ENCODE measurements around the gene ASPSCR1.

DNA sequence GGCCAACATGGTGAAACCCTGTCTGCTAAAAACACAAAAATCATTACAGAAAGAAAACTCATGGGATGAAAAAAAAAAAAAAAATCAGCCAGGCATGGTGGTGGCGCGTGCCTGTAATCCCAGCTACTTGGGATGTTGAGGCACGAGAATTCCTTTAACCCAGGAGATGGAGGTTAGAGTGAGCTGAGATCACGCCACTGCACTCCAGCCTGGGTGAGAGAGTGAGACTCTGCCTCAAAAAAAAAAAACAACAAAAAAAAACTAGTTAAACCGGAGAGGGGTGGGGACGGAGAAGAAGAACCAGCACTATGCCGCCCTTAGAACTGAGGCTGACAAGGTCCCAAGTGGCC is 9.1 kb upstream of the ASPSCR1 start:
- TF ChIP-seq, protein P1, sequence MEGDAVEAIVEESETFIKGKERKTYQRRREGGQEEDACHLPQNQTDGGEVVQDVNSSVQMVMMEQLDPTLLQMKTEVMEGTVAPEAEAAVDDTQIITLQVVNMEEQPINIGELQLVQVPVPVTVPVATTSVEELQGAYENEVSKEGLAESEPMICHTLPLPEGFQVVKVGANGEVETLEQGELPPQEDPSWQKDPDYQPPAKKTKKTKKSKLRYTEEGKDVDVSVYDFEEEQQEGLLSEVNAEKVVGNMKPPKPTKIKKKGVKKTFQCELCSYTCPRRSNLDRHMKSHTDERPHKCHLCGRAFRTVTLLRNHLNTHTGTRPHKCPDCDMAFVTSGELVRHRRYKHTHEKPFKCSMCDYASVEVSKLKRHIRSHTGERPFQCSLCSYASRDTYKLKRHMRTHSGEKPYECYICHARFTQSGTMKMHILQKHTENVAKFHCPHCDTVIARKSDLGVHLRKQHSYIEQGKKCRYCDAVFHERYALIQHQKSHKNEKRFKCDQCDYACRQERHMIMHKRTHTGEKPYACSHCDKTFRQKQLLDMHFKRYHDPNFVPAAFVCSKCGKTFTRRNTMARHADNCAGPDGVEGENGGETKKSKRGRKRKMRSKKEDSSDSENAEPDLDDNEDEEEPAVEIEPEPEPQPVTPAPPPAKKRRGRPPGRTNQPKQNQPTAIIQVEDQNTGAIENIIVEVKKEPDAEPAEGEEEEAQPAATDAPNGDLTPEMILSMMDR (conservative IDR thresholded peaks at IDR 0.05), result no peak
- no peak for TF ChIP-seq ZFX (IDR thresholded peaks at IDR 0.05)

All from C4-2B (cell line).